Forelimb muscle (tissue), 1 donor: ENCODE data around the gene TECPR2. TPM values are rescaled to one million over a fixed set of nuclear protein-coding genes. Genes with fewer than 3 reads are reported as not detected.
"Not testable (repeated sequence)": the region's sequence is repeated elsewhere in the genome, so short reads cannot be mapped to it uniquely, and the experiment has no call there.

Source experiments
- DNase-seq: peaks from one replicate; pipeline ENCODE4 v3.0.0-alpha.2; 2013; ENCODE audit warnings: low read depth
- polyA plus RNA-seq: library from polyadenylated mRNA; unstranded; fragments of 120-200 nt; gene quantifications from one replicate; pipeline ENCODE4 v1.2.1, GENCODE V29; 2013; ENCODE audit not compliant: insufficient read length

Gene TECPR2
- polyA plus RNA-seq, 1 donor: 12.1 TPM

DNA sequence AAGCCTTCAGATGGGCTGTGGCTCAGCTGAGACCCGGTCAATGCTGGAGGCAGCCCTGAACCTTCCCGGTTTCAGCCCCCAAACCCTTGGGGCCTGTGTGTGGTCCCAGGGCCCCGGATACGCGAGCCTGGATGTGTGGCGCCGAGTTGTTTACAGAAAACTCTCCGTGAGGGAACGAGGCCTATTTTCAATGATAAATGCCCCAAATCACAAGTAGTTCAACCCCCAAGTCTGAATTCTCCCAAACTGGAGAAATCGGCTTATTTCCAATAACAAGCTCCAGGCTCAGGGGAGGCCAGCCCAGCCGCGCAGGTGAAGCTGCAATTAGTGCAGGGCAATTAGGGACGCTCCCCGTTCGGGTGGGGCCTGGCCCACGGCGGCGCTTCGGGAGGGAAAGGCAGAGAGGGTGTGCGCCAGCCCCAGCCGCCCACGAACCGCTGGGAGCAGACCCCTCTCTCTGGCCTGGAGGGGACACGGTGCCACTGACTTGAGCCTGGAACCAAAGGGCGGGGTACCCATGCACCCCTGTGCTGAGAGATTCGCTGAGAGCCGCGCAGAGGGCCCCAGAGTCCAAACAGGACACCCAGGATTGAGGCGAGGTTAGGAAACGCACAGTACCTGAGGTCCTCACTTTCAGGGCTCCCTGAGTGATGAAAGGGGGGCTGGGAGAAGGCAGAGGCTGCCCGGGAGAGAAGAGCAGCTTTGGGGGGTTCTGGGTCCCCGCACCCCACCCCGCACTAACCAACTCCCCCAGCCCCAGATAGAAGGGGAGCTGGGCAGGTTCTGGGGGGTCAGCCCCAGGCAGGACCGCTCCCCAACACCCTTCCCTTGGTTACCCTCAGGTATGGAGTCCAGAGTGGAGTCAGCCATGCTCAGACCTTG is 161.1 kb downstream of the TECPR2 start:
- DNase-seq: no peak

GRCh38 chr14:102524451-102525218 is 161.9 kb downstream of the TECPR2 start:
- peak; percentile 91 for DNase-seq

DNA sequence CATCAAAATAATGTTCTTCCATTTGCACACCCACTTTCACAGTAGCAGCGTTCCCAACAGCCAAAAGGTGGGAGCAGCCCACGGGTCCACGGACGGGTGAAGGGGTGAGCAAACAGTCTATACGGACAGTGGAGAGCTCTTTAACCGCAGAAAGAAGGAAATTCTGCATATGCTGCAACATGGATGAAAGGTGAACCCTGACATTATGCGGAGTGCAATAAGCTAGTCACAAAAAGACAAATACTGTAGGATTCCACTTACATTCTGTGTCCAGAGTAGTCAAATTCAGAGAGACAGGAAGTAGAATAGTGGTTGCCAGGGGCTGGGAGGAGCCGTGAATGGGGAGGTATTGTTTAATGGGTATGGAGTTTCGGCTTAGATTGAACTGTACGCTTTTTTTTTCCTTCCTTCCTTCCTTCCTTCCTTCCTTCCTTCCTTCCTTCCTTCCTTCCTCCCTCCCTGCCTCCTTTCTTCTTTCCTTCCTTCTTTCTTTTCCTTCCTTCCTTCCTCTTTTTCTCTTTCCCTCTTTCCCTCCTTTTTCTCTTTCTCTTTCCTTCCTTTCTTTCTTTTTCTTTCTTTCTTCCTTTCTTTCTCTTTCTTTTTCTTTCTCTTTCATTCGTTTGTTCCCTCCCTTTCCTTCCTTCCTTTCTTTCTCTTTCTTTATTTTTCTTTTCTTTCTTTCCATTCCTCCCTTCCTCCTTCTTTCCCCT is 162.6 kb downstream of the TECPR2 start:
- peak; percentile 77 for DNase-seq

DNA sequence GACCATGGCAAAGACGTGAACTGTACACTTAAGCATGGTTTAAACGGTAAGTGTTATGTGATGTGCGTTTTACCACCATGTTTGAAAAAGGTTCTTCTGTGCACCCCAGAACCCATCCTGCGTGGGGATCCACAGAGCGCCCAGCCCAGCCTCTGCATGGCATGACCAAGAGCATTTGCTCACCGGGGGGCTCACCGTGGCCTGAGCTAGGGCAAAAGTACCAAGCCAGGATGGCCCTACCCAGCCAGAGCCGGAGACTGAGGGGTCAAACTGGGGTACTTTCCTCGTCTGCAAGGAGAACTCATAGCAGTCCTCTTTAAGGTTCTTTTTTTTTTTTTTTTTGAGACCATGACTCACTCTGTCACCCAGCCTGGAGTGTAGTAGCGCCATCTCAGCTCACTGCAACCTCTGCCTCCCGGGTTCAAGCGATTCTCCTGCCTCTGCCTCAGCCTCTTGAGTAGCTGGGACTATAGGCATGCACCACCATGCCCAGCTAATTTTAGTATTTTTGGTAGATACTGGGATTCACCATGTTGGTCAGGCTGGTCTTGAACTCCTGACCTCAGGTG is 163.3 kb downstream of the TECPR2 start:
- no peak for DNase-seq

GRCh38 chr14:102528431-102529170 is 165.9 kb downstream of the TECPR2 start:
- DNase-seq: no peak

DNA sequence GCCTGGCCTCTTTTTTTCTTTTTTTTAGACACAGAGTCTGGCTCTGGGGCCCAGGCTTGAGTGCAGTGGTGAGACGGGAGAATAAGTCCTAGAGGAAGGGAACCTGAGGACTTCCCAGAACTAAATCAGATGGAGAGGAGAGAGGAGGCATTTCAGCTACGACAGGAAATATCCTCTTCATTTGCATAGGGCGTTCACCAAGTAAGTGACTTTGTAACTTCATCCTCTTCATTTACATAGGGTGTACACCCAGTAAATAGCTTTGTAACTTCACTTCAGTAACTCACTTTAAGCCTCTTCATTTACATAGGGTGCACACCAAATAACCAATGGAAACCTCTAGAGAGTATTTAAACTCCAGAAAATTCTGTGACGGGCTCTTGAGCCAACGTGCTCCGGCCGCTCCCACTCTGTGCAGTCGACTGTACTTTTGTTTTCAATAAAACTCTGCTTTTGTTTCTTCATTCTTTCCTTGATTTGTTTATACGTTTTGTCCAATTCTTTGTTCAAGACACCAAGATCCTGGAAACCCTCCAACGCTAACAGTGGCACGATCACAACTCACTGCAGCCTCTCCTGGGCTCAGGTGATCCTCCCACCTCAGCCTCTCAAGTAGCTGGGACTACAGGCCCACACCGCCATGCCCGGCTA is 168.2 kb downstream of the TECPR2 start:
- DNase-seq: no peak

GRCh38 chr14:102532204-102532658 is 169.5 kb downstream of the TECPR2 start:
- no peak for DNase-seq

DNA sequence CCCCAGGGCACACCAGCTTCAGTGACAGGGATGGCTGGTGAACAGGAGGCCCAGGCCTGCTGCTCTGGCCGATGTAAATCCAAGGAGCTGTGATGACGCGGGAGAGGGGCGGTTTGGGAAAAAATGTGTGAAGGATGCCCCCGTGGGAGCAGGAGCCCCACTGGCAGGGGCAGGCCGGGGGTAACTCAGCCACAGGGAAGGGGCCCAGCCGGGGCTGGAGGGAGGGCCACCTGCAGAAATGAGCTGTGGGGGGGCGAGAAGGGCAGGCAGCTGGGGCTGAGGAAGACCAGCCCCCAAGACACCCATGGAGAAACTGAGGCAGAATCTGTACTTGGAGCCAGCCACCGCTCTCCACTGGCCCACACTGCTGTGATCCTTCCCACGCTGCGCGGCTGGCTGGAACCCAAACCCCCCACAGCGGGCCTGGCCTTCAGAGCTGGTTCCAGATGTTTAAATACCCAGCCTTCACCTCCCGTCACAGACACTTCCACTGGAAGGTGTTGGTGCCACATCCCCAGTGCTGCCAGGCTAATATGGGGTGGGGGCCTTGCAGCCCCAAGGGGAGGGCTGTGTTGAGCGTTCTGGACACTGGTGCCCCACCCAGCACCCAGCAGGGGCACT is 175.3 kb downstream of the TECPR2 start:
- no peak for DNase-seq

GRCh38 chr14:102538602-102539543 is 176.1 kb downstream of the TECPR2 start:
- no peak for DNase-seq

GRCh38 chr14:102539544-102540314 is 177.0 kb downstream of the TECPR2 start:
- no peak for DNase-seq

DNA sequence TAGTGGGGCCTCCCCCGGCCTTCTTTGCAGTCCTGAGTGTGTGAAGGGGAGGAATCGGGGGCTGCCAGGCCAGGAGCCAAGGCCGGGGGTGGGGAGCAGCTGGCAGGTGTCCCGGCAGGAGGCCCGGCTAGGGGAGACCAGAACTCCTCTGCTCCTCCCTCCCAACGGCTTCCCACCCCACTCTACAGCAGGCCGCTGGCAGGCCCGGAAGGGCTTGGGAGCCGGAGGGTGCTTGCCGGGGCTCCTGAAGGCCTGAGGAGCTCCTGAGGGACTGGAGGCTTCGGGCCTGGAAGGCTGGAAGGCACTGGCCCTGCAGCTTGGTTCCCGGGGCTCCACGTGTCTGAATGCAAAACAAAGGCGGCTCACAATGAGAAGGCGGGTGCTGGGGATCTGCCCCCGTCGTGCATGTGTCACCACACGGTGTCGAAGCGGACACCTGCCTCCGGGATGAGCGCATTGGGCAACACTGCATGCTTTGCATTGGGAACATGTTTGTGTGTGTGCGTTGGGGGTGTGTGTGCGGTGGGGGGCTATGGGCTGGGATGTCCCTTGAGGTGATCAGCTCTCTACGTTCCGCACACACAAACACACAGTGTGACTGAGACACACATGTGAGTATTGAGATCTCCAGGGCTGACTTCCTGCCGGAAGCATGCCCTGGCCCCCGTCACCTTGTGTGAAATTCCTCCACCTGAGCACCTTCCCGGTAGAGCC is 177.7 kb downstream of the TECPR2 start:
- DNase-seq: no peak

DNA sequence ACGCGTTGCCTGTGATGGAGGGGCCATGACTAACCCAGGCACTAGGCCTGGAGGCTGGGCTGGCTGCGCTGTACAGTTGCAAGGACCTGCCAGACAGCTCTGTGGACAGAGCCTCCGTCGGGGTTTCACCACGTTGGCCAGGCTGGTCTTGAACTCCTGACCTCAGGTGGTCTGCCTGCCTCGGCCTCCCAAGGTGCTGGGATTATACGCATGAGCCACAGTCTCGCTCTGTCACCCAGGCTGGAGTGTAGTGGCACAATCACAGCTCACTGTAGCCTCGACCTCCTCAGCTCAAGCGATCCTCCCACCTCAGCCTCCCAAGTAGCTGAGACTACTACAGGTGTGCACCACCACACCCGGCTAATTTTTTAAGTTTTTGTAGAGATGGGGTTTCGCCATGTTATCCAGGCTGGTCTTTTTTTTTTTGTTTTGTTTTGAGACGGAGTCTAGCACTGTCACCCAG is 178.3 kb downstream of the TECPR2 start:
- not testable (repeated sequence) for DNase-seq

DNA sequence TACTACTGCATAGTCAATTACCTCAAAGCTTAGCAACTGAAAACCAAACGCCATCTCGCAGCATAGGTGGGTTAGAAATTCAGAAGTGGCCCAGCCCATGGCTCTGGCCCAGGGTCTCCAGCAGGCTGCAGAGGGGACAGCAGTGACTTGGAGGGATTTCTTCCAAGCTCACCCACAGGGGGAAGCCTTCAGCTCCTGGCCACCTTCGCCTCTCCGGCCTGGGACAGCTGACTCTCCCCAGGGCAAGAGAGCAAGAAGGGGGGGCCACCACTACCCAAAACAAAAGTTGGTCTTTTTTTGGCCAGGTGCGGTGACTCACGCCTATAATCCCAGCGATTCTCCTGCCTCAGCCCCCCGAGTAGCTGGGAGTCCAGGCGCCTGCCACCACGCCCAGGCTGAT is 179.0 kb downstream of the TECPR2 start:
- no peak for DNase-seq

GRCh38 chr14:102544046-102544746 is 181.5 kb downstream of the TECPR2 start:
- DNase-seq: no peak

GRCh38 chr14:102544747-102545460 is 182.2 kb downstream of the TECPR2 start:
- DNase-seq: no peak
